HepG2 (cell line): ENCODE measurements around the gene SPINT3. TPM values are rescaled to one million over a fixed set of nuclear protein-coding genes. Genes with fewer than 3 reads are reported as not detected.
"Not testable (repeated sequence)": the region's sequence is repeated elsewhere in the genome, so short reads cannot be mapped to it uniquely, and the experiment has no call there.

Experiments
- ATAC-seq: fragments of 200-7000 bp; cut with Tn5 transposase; 3 replicates; pipeline ENCODE4 v1.9.1; 2020; ENCODE audit warnings: mild to moderate bottlenecking, moderate library complexity
- BruUV-seq: library from RNA; stranded (reverse); fragments of 400-500 nt; replicated peaks from 2 replicates; lab custom pipeline; 2021; lab: Mats Ljungman, UMichigan
- CTCF ChIA-PET: fragments of 300-600 bp; formaldehyde crosslinking; extraction: SDS; loops from one replicate; lab custom pipeline; 2021; ENCODE audit warnings: low total read pairs, inconsistent platforms, low intra/inter-chr PET ratio; lab: Yijun Ruan, JAX
- POLR2A ChIA-PET: fragments of 350-600 bp; sonication (Branson Sonifier 250); formaldehyde crosslinking; loops from one replicate; lab custom pipeline; 2020; ENCODE audit warnings: antibody characterized with exemption, inconsistent platforms; lab: Yijun Ruan, JAX
- DNase-seq: peaks from one replicate; pipeline ENCODE4 v3.0.0-alpha.2; 2015; ENCODE audit warnings: low spot score
- FAIRE-seq: peaks from 3 replicates; lab custom pipeline; 2011; peaks lifted over from hg19 to GRCh38; lab: Jason Lieb, UNC
- H2AFZ ChIP-seq: one replicate; pipeline ENCODE4 v1.6.1; 2011; ENCODE audit warnings: low read length, inconsistent platforms
- H3K27ac ChIP-seq: fragments of 300-600 bp; 3 replicates; pipeline ENCODE4 v1.8.0; 2011; ENCODE audit warnings: mixed run types, mild to moderate bottlenecking, mixed read lengths, low read length, inconsistent platforms; ENCODE audit not compliant: insufficient read depth; ENCODE audit errors: extremely low read length
- H3K27me3 ChIP-seq, 2 experiments: fragments of 200-600 bp in 1 of 2; 2 replicates in 1 of 2; 3 replicates in 1 of 2; pipeline versions ENCODE4 v1.6.0 to v1.8.0; 2011; ENCODE audit warnings: low read length in 2 of 2, mild to moderate bottlenecking in 2 of 2, moderate library complexity in 2 of 2, inconsistent platforms in 1 of 2; ENCODE audit not compliant: insufficient read depth in 2 of 2, control insufficient read depth in 1 of 2
- H3K36me3 ChIP-seq, 2 experiments: fragments of 200-600 bp in 1 of 2; replicated peaks in 1 of 2; 2 replicates in 1 of 2; 3 replicates in 1 of 2; pipeline versions ENCODE4 v1.5.1 to v1.8.0; 2011; ENCODE audit warnings: low read length in 2 of 2, inconsistent platforms in 1 of 2; ENCODE audit not compliant: insufficient read depth in 2 of 2, control insufficient read depth in 1 of 2
- H3K4me1 ChIP-seq: 2 replicates; pipeline ENCODE4 v1.5.1; 2012; ENCODE audit warnings: low read length, inconsistent platforms; ENCODE audit not compliant: insufficient read depth
- H3K4me2 ChIP-seq: 2 replicates; pipeline ENCODE4 v1.6.0; 2011; ENCODE audit warnings: low read depth, low read length, inconsistent platforms
- H3K4me3 ChIP-seq, 3 experiments: fragments of 200-600 bp in 1 of 3; sonication (generic), shearing (Covaris generic) in 1 of 3; replicated peaks in 1 of 3; 2 replicates each; pipeline ENCODE4 v1.5.1; 2011 to 2016; ENCODE audit warnings: low read length in 3 of 3, inconsistent platforms in 2 of 3, low read depth in 2 of 3, mild to moderate bottlenecking in 2 of 3, control low read depth in 1 of 3, mixed read lengths in 1 of 3; ENCODE audit not compliant: insufficient read depth in 1 of 3
- H3K79me2 ChIP-seq: one replicate; pipeline ENCODE4 v1.6.1; 2011; ENCODE audit warnings: low read length, inconsistent platforms; ENCODE audit not compliant: insufficient read depth
- H3K9ac ChIP-seq: 2 replicates; pipeline ENCODE4 v1.6.0; 2011; ENCODE audit warnings: mild to moderate bottlenecking, low read depth, low read length, inconsistent platforms; ENCODE audit not compliant: insufficient read depth
- H3K9me3 ChIP-seq: 2 replicates; pipeline ENCODE4 v1.5.1; 2012; ENCODE audit warnings: mild to moderate bottlenecking, low read length
- H4K20me1 ChIP-seq: 2 replicates; pipeline ENCODE4 v1.6.0; 2011; ENCODE audit warnings: inconsistent platforms, mild to moderate bottlenecking, low read length, moderate library complexity; ENCODE audit not compliant: insufficient read depth
- ELF3 ChIP-seq: IDR thresholded peaks from 2 replicates; pipeline ENCODE4 v1.6.1; 2016; ENCODE audit warnings: missing genetic modification reagents, missing compliant biosample characterization
- KAT8 ChIP-seq: IDR thresholded peaks from 2 replicates; pipeline ENCODE4 v1.6.1; 2016; ENCODE audit warnings: missing genetic modification reagents, missing compliant biosample characterization
- MAFF ChIP-seq: IDR thresholded peaks from 2 replicates; pipeline ENCODE4 v1.6.1; 2011; ENCODE audit warnings: low read depth, low read length, improper control_type of control experiment
- MNT ChIP-seq: fragments of 450-650 bp; IDR thresholded peaks from 2 replicates; pipeline ENCODE4 v1.6.1; 2016
- SAP130 ChIP-seq: IDR thresholded peaks from 2 replicates; pipeline ENCODE4 v1.6.1; 2016; ENCODE audit warnings: low read depth
- ZMYM3 ChIP-seq: sonication (generic); formaldehyde crosslinking; IDR thresholded peaks from 2 replicates; pipeline ENCODE4 v1.5.1; 2020; ENCODE audit warnings: mild to moderate bottlenecking, missing genetic modification reagents
- ZNF281 ChIP-seq: sonication (generic); formaldehyde crosslinking; IDR thresholded peaks from 2 replicates; pipeline ENCODE4 v1.4.0; 2020; ENCODE audit warnings: missing genetic modification reagents, borderline replicate concordance
- WGBS: methylation state at CpG from one replicate; pipeline ENCODE4 v1.1.6; 2017; ENCODE audit warnings: low lambda C conversion rate; 5-methylcytosine and 5-hydroxymethylcytosine counted together
- in situ Hi-C: cut with HindIII; loops from 2 replicates; pipeline ENCODE4 v1.10.0; 2017; ENCODE audit warnings: low pct_unique_long_range_greater_than_20kb; ENCODE audit not compliant: extremely low pct_ligation_motif_present
- intact Hi-C: fragments of 100-400 bp; cut with micrococcal nuclease; formaldehyde crosslinking; loops from one replicate; pipeline ENCODE4 v1.10.0; 2022; ENCODE audit not compliant: unreplicated experiment
- polyA plus RNA-seq, 8 experiments: library from polyadenylated mRNA; depleted of rRNA in 3 of 8; stranded (reverse) in 7 of 8; unstranded in 1 of 8; fragments of >200 nt; fragmentation: Illumina TruSeq in 4 of 8; extraction: Trizol in 4 of 8; gene quantifications; 2 replicates each; pipeline versions ENCODE4 v1.2.1 to v1.2.3, GENCODE V29; 2011 to 2016; ENCODE audit warnings: low read depth in 4 of 8, missing spikeins in 1 of 8, mixed read lengths in 1 of 8; ENCODE audit not compliant: insufficient read depth in 1 of 8
- total RNA-seq, 5 experiments: library from RNA; depleted of rRNA; stranded (reverse); fragments of >200 nt; fragmentation: Illumina TruSeq; extraction: Trizol; gene quantifications; 2 replicates each; pipeline ENCODE4 v1.2.3, GENCODE V29; 2016; ENCODE audit warnings: low read depth in 1 of 5

The SPINT3 gene
- total and polyA plus RNA-seq, 2 of the 13 experiments (the other 11 are each of a cell fraction or from before 2014, with no cell fraction given) = not detected

GRCh38 chr20:45477530-45478148 lies 37.8 kb downstream of the SPINT3 start (continued):
- TF ChIP-seq ZMYM3 (0 out of 2 replicates have a peak, but pooled peaks have one; percentile 11), ELF3 (CRISPR knock-in tag) (peak; percentile 89), KAT8 (CRISPR knock-in tag) (0 out of 2 replicates have a peak, but pooled peaks have one; percentile 21), MAFF (peak; percentile 35; the same call in 1 of the 2 replicates), SAP130 (CRISPR knock-in tag) (0 out of 2 replicates have a peak, but pooled peaks have one; percentile 20), ZNF281 (peak; percentile 88)

GRCh38 chr20:45472286-45472685 lies 43.1 kb downstream of the SPINT3 start:
- FAIRE-seq = not testable (repeated sequence)
- TF ChIP-seq MNT = 0 out of 2 replicates have a peak, but pooled peaks have one; percentile 18

More at GRCh38 chr20:45472286-45472685, 43.1 kb downstream of the SPINT3 start:
- H3K27me3 ChIP-seq = peaks cover 18 to 39% of the 10 kb centered on the region in 2 experiments
- CTCF ChIA-PET, H3K4me3 ChIP-seq, H3K36me3 ChIP-seq, H3K9me3 ChIP-seq, BruUV-seq, H3K4me2 ChIP-seq, H3K9ac ChIP-seq, in situ Hi-C loops, H4K20me1 ChIP-seq, POLR2A ChIA-PET, ATAC-seq, H3K79me2 ChIP-seq, H3K27ac ChIP-seq, intact Hi-C loops, H2AFZ ChIP-seq, DNase-seq: not testable (repeated sequence)
- WGBS = 13% methylated on average over 3 of the region's 3 CpGs
- H3K4me1 ChIP-seq = peaks cover 34% of the 10 kb centered on the region
